ENCODE results near the gene SORCS1.

SORCS1 gene

GRCh38 chr10:106542461-106542860 is 622.0 kb downstream of the SORCS1 start:
- DNase-seq (ENCODE audit: low read depth in 2 of 2), result no peak

GRCh38 chr10:106540645-106541044 is 623.9 kb downstream of the SORCS1 start:
- no peak for DNase-seq (ENCODE audit: low read depth in 2 of 2)

GRCh38 chr10:106537866-106538265 is 626.6 kb downstream of the SORCS1 start:
- DNase-seq (ENCODE audit: low read depth in 2 of 2), result no peak

GRCh38 chr10:106535304-106535953 is 629.1 kb downstream of the SORCS1 start:
- DNase-seq (ENCODE audit: low read depth in 2 of 2), result no peak

- no peak for DNase-seq (ENCODE audit: low read depth in 2 of 2)
These were observed 630.1 kb downstream of the SORCS1 start for GRCh38 chr10:106534441-106534840.

GRCh38 chr10:106528702-106529101 is 635.8 kb downstream of the SORCS1 start:
- DNase-seq (ENCODE audit: low read depth in 2 of 2), result no peak

GRCh38 chr10:106525835-106526234 is 638.7 kb downstream of the SORCS1 start:
- no peak for DNase-seq (ENCODE audit: low read depth in 2 of 2)
